ENCODE data around the gene BNIP1. TPM values are rescaled to one million over a fixed set of nuclear protein-coding genes. Genes with fewer than 3 reads are reported as not detected.
A peak's percentile ranks its signal among the peaks of the same experiment; 100 is the strongest.

Gene BNIP1
- total RNA-seq (15.7 and 19.7 TPM in 2 replicates), polyA plus RNA-seq (21.7 and 22.6 TPM in 2 replicates), polyA minus RNA-seq (11.5 and 11.6 TPM in 2 replicates), Bru-seq, nascent RNA (percentile 72 among the genes with signal in this experiment), BruChase-seq, experiment 1, labeled RNA remaining after a 6-hour chase (percentile 55 among the genes with signal in this experiment), BruChase-seq, experiment 2, labeled RNA remaining after a 2-hour chase (percentile 61 among the genes with signal in this experiment)
- polyA plus RNA-seq (2011; cell fraction: cytosol; rRNA removed): 26.5 and 28.0 TPM in 2 replicates
- 23.8 and 27.3 TPM in 2 replicates for polyA plus RNA-seq (2011; cell fraction: nucleus; rRNA removed)
- polyA plus RNA-seq (2012): 13.6 and 14.8 TPM in 2 replicates
- polyA minus RNA-seq (2011; cell fraction: cytosol; rRNA and poly(A)+ RNA removed): 5.1 TPM
- 6.7 and 7.2 TPM in 2 replicates for polyA minus RNA-seq (2011; cell fraction: nucleus; rRNA and poly(A)+ RNA removed)
- long read RNA-seq, transcript BNIP1-202 (6 exons, 1,184 nt): major isoform, 36 of 164 reads
- long read RNA-seq, transcript BNIP1-201 (7 exons, 1,339 nt): minor isoform, 10 of 164 reads
- long read RNA-seq, partial matches to known transcripts: 4 of 164 reads
- long read RNA-seq, other reads (novel, unspliced or antisense): 114 of 164 reads

DNA sequence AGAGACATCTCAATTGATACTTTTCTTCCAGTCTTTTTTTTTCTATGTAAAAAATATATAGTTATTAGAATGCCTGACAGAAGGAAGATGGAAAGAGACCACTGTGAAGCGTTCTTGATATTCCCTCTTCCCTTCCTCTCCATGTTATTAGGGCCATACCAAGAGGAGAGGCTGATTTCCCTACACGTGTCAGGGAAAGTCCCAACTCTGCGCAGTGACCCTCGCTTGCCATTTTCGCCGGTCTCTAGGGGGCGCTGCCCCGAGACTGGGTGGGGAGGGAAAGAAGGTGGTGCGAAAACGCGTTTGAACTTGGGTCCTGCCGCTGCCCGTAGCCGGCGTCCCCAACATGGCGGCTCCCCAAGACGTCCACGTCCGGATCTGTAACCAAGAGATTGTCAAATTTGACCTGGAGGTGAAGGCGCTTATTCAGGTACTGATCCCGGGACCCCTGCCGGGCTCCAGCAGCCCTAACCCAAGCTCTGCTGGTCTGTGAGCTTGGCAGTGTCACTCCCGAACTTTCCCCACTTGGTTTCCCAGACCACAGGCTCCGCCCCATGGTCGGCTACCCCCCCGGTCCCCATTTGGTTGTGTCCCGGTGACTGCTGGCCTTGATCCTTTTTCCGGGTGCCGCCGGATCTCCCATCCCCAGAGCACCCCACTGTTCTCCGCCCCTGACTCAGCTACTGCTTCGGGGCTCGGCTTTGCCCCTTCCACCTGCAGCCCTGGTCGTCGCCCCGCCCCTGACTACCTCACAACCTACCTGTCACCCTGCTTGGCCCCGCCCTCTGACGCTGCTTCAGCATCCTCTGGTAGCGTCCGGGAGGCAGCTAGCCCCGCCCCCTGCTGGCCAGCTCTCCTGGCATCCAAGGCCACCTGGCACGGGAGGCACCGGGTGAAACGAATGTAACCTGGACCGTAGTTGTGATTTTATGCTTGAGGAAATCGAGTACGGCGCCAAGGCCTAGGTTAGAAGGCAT, at the start of gene BNIP1:
TSS of gene BNIP1 (plus strand) at position 332 of the 977 bp plus-strand sequence. CDS start at position 347, 15 bp downstream.
- peaks cover 0 to 9% of the 10 kb centered on the region in 2 experiments for H3K36me3 ChIP-seq (ENCODE audit: control insufficient read depth in 2 of 2, extremely low read depth in 1 of 2, insufficient read depth in 2 of 2, low read length in 2 of 2)
- POLR2A ChIA-PET: interaction anchor here (0.6 kb wide), 1 partner anchor 132 kb away, joined by 3 read pairs; no protein-coding TSS in a partner anchor
- peaks cover 4% of the 10 kb centered on the region for H3K4me1 ChIP-seq (ENCODE audit: control insufficient read depth, extremely low read depth, insufficient read depth, low read length)
- no peaks in the 10 kb centered on the region for H3K27me3 ChIP-seq (ENCODE audit: control insufficient read depth in 2 of 2, insufficient read depth in 2 of 2, low read length in 2 of 2)
- H3K4me3 ChIP-seq (replicated peaks in 1 of 3; ENCODE audit: insufficient read depth in 1 of 3, low read depth in 1 of 3, low read length in 3 of 3): peak within 1 kb of the TSS; percentile 77 to 97 (median 89)
- CTCF ChIA-PET: interaction anchor here (1.0 to 2.5 kb wide), 8 partner anchors 9 to 437 kb away, joined by 3 to 19 read pairs (median 8); partner anchors contain the start of gene ATP6V0E1
- dilution Hi-C loops (cut with MboI; ENCODE audit: extremely low pct_ligation_motif_present, low sequenced_read_pairs) (no loop called here), intact Hi-C loops (cut with micrococcal nuclease) (loop anchor here (1.0 to 2.0 kb wide), 7 partner anchors 50 to 437 kb away; partner anchors contain the start of gene ATP6V0E1)
- FAIRE-seq (peak; percentile 94), DNase-seq (ENCODE audit: low read depth, low spot score) (peak; percentile 95)
- H4K20me1 ChIP-seq (replicated peaks; ENCODE audit: control insufficient read depth, extremely low read depth, insufficient read depth, low read length): no peaks in the 10 kb centered on the region
- peak within 1 kb of the TSS; percentile 85 for H3K4me2 ChIP-seq (ENCODE audit: insufficient read depth, low read length)
- peak within 1 kb of the TSS; percentile 89 for H3K27ac ChIP-seq (ENCODE audit: insufficient read depth, low read depth, low read length)
- H2AFZ ChIP-seq (ENCODE audit: low read depth, low read length): peak within 1 kb of the TSS; percentile 88
- peak within 1 kb of the TSS; percentile 97 for H3K9ac ChIP-seq (replicated peaks; ENCODE audit: extremely low read depth, insufficient read depth, low read length)
- TF ChIP-seq GATA2 (IDR thresholded peaks at IDR 0.05; ENCODE audit: insufficient read depth, insufficient read length, low read depth, low read length): no peak
- TF ChIP-seq CTCF (IDR thresholded peaks at IDR 0.05; ENCODE audit: extremely low read depth in 1 of 2, insufficient read depth in 1 of 2, low read depth in 1 of 2, low read length in 2 of 2): peak; percentile 98
- TF ChIP-seq, protein P1, sequence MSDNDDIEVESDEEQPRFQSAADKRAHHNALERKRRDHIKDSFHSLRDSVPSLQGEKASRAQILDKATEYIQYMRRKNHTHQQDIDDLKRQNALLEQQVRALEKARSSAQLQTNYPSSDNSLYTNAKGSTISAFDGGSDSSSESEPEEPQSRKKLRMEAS (IDR thresholded peaks at IDR 0.05; ENCODE audit: insufficient read depth, insufficient read length): peak; percentile 76
- peak; percentile 86 for TF ChIP-seq POLR2AphosphoS5 (IDR thresholded peaks at IDR 0.05; ENCODE audit: insufficient read depth, low read depth, low read length)
- no peak for TF ChIP-seq FOS (IDR thresholded peaks at IDR 0.05; ENCODE audit: borderline replicate concordance, insufficient read depth, low read length)
- peak; percentile 73 for TF ChIP-seq POLR2A (IDR thresholded peaks at IDR 0.05; ENCODE audit: low read depth, low read length)
- no peak for TF ChIP-seq EZH2 (IDR thresholded peaks at IDR 0.05; ENCODE audit: borderline replicate concordance, low read depth, low read length, severe bottlenecking)
- TF ChIP-seq JUN (IDR thresholded peaks at IDR 0.05; ENCODE audit: borderline replicate concordance, insufficient read depth, insufficient read length, low read depth): no peak
- peak; percentile 79 for TF ChIP-seq MYC (IDR thresholded peaks at IDR 0.05; ENCODE audit: low read depth, low read length)
- no peaks in the 10 kb centered on the region for H3K9me3 ChIP-seq (replicated peaks; ENCODE audit: control insufficient read depth, insufficient read depth, low read length)
- peaks cover 4% of the 10 kb centered on the region for H3K79me2 ChIP-seq (ENCODE audit: control insufficient read depth, insufficient read depth, low read length)
- BruUV-seq (replicated peaks): TSS peak; percentile 71
- H3K9me1 ChIP-seq (replicated peaks; ENCODE audit: control insufficient read depth, extremely low read depth, insufficient read depth, low read length): no peaks in the 10 kb centered on the region

All from endothelial cell of umbilical vein (primary cell).